PFSK-1 (cell line): ENCODE measurements around the gene DPCD.

Experiments
- FOXP2 ChIP-seq: optimal IDR thresholded peaks from 2 replicates; pipeline ENCODE3; 2011; ENCODE audit warnings: borderline replicate concordance, control low read depth, inconsistent platforms; ENCODE audit not compliant: insufficient read depth; ENCODE audit errors: extremely low read length, extremely low read depth
- POLR2AphosphoS5 ChIP-seq: IDR thresholded peaks from 2 replicates; pipeline ENCODE4 v1.6.1; 2012; ENCODE audit warnings: low read depth, mild to moderate bottlenecking, control low read depth, low read length, moderate library complexity
- SIN3A ChIP-seq: IDR thresholded peaks from 2 replicates; pipeline ENCODE4 v1.6.1; 2012; ENCODE audit warnings: mild to moderate bottlenecking, low read length, moderate library complexity, borderline replicate concordance; ENCODE audit not compliant: insufficient read depth
- TAF1 ChIP-seq: IDR thresholded peaks from 2 replicates; pipeline ENCODE4 v1.6.1; 2012; ENCODE audit warnings: low read length, control low read depth, borderline replicate concordance; ENCODE audit not compliant: insufficient read depth
- TF ChIP-seq, protein P1 (sequence below), 2 experiments: IDR thresholded peaks; 2 replicates each; pipeline versions ENCODE4 v1.6.1 to v1.8.0; 2011 to 2012; ENCODE audit warnings: low read depth in 2 of 2, low read length in 2 of 2, control low read depth in 1 of 2, inconsistent platforms in 1 of 2, mild to moderate bottlenecking in 1 of 2, moderate library complexity in 1 of 2; ENCODE audit not compliant: insufficient read depth in 1 of 2

The DPCD gene

DNA sequence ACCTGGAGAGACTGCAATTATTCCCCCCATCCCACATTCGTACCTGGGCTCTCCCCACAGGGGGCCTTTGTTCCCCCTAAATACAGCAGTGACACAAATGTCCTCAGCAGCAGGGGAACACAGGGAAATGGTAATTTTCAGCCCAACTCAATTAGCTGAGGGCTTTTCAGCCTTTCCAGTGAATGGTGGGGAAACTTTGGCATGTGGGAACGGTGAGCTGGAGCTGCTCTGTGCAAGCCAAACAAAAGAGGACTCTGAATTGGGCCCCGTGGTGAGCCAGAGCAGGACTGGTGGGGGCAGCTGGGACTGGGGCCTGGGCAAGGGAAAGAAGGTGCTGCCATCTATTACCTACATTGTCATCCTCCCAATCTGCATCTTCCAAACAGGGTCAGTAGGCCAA, 55.9 kb downstream of the DPCD start:
- TF ChIP-seq FOXP2 (no peak), POLR2AphosphoS5 (no peak)

DNA sequence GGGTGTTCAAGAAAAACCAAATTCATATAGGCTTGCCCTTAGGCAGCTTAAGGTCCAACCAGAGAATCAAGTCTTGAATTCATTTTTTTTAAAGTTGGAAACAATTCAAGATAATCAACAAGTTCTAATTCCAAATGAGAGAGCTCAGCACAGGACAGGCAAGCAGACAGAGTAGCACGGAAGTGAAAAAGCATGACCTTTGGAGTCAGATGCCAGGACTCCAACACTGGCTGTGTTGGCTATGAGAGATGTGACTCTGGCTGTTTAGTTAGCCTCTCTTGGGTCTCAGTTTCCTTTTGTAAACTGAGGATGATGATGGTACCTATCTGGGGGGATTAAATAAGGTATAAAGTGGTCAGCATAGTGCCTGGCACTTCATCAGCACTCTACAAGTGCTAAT, 57.5 kb downstream of the DPCD start:
- TF ChIP-seq, protein P1, sequence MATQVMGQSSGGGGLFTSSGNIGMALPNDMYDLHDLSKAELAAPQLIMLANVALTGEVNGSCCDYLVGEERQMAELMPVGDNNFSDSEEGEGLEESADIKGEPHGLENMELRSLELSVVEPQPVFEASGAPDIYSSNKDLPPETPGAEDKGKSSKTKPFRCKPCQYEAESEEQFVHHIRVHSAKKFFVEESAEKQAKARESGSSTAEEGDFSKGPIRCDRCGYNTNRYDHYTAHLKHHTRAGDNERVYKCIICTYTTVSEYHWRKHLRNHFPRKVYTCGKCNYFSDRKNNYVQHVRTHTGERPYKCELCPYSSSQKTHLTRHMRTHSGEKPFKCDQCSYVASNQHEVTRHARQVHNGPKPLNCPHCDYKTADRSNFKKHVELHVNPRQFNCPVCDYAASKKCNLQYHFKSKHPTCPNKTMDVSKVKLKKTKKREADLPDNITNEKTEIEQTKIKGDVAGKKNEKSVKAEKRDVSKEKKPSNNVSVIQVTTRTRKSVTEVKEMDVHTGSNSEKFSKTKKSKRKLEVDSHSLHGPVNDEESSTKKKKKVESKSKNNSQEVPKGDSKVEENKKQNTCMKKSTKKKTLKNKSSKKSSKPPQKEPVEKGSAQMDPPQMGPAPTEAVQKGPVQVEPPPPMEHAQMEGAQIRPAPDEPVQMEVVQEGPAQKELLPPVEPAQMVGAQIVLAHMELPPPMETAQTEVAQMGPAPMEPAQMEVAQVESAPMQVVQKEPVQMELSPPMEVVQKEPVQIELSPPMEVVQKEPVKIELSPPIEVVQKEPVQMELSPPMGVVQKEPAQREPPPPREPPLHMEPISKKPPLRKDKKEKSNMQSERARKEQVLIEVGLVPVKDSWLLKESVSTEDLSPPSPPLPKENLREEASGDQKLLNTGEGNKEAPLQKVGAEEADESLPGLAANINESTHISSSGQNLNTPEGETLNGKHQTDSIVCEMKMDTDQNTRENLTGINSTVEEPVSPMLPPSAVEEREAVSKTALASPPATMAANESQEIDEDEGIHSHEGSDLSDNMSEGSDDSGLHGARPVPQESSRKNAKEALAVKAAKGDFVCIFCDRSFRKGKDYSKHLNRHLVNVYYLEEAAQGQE (IDR thresholded peaks at IDR 0.05; ENCODE audit: insufficient read depth in 1 of 2, low read depth in 2 of 2, low read length in 2 of 2) = no peak
- TF ChIP-seq FOXP2 (no peak), TAF1 (no peak), SIN3A (no peak), POLR2AphosphoS5 (no peak)

DNA sequence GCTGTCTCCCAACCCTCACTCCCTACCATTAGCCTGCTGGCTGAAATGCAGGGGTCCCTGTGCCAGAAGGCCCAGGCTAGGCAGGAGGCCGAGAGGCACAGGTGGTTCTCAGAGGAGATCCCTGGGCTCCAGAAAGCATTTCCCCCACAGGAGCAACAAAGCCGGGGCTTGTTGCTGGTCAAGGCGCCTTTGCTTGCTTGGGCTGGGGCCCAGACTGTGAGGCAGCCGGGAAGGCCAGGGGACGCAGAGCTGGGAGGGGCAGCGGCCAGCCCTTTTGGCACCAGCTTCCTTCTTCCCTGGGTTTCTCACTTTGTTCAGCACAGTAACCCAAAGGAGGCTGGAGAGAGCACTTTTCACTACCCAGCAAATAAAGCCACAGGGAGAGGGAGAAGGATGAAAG, 58.2 kb downstream of the DPCD start:
- TF ChIP-seq SIN3A (no peak), POLR2AphosphoS5 (no peak), TAF1 (no peak), FOXP2 (no peak)
- TF ChIP-seq, protein P1 (IDR thresholded peaks at IDR 0.05; ENCODE audit: insufficient read depth in 1 of 2, low read depth in 2 of 2, low read length in 2 of 2) = no peak

DNA sequence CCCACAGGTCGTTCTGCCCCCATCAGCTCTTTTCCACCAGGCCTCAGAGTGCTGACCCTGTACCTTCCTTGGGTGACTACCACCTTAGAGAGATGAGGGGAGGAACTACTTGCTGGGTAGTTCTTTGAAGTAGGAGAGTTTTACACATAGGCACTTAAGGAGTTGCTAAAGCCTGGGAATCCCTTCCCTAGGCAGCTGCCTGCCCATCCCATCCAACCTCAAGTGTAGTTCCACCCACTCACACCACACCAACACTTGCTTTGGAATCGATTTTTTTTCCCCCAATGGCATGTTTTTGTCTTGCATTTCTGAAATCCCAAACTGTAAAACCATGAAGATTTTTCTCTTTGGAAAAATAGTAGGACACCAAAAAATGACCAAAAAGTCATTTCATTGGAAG, 59.1 kb downstream of the DPCD start:
- TF ChIP-seq FOXP2 (no peak), TAF1 (no peak), POLR2AphosphoS5 (no peak), SIN3A (no peak)
- TF ChIP-seq, protein P1 (IDR thresholded peaks at IDR 0.05; ENCODE audit: insufficient read depth in 1 of 2, low read depth in 2 of 2, low read length in 2 of 2) = no peak

DNA sequence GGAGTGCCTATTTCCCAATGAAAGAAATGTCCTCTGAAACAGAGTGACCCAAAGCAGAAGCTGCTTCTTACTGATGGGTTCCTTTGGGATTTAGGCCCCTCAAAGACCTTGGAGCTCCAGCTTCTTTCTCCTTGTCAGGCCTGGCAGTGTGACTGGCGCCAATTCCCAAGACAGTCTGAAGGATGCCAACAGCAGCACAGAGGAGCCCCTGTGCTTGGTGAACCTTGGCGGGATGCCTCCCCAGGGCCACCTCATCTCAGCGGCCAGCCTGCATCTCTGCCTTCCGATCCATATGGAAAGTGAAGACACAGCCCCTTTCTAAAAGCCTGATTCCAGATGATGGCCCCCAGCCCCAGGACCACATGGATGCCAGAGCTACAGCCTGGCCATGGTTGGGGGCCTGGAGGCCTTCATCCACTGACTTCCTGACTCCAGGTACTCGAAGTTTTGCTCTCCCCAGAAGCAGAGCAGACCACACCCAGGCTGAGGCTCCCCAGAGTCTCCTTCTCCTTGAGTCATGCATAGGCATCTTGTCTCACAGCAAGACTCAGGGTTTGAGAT, 61.5 kb downstream of the DPCD start:
- no peak for TF ChIP-seq TAF1
- TF ChIP-seq POLR2AphosphoS5 = no peak
- no peak for TF ChIP-seq SIN3A
- no peak for TF ChIP-seq FOXP2
- TF ChIP-seq, protein P1 (IDR thresholded peaks at IDR 0.05; ENCODE audit: insufficient read depth in 1 of 2, low read depth in 2 of 2, low read length in 2 of 2) = no peak
